KOPT-K1 (cell line): ENCODE measurements around the gene SRGAP1.

Source experiments
- H3K27ac ChIP-seq: fragments of 200-600 bp; sonication (generic); 2 replicates; pipeline ENCODE4 v1.5.1; 2016; ENCODE audit warnings: antibody characterized with exemption, mild to moderate bottlenecking, low read depth, low read length; ENCODE audit not compliant: poor library complexity, severe bottlenecking
- H3K36me3 ChIP-seq: fragments of 200-600 bp; sonication (generic); 2 replicates; pipeline ENCODE4 v1.5.1; 2017; ENCODE audit warnings: antibody characterized with exemption, mild to moderate bottlenecking, low read length, moderate library complexity; ENCODE audit not compliant: insufficient read depth
- H3K9me3 ChIP-seq: fragments of 200-600 bp; sonication (generic); 2 replicates; pipeline ENCODE4 v1.5.1; 2017; ENCODE audit warnings: antibody characterized with exemption, low read length, mild to moderate bottlenecking; ENCODE audit not compliant: insufficient read depth, poor library complexity, severe bottlenecking

SRGAP1 gene

GRCh38 chr12:63990828-63991547 lies 146.5 kb downstream of the SRGAP1 start:
- H3K9me3 ChIP-seq: no peaks in the 10 kb centered on the region
- no peak overlapping the region for H3K27ac ChIP-seq
- no peaks in the 10 kb centered on the region for H3K36me3 ChIP-seq

- H3K9me3 ChIP-seq: no peaks in the 10 kb centered on the region
- no peak overlapping the region for H3K27ac ChIP-seq
- H3K36me3 ChIP-seq: no peaks in the 10 kb centered on the region
These were observed 150.2 kb downstream of the SRGAP1 start for GRCh38 chr12:63994704-63995103.

GRCh38 chr12:63995512-63995911 lies 151.0 kb downstream of the SRGAP1 start:
- H3K36me3 ChIP-seq: no peaks in the 10 kb centered on the region
- H3K27ac ChIP-seq: no peak overlapping the region
- H3K9me3 ChIP-seq: no peaks in the 10 kb centered on the region

GRCh38 chr12:63996556-63996955 lies 152.1 kb downstream of the SRGAP1 start:
- Histone ChIP-seq H3K27ac (no peak overlapping the region), H3K9me3 (no peaks in the 10 kb centered on the region), H3K36me3 (no peaks in the 10 kb centered on the region)

- H3K9me3 ChIP-seq: no peaks in the 10 kb centered on the region
- no peak overlapping the region for H3K27ac ChIP-seq
- no peaks in the 10 kb centered on the region for H3K36me3 ChIP-seq
These were observed 152.7 kb downstream of the SRGAP1 start for GRCh38 chr12:63997198-63997597.

- Histone ChIP-seq H3K27ac (no peak overlapping the region), H3K36me3 (no peaks in the 10 kb centered on the region), H3K9me3 (no peaks in the 10 kb centered on the region)
These were observed 154.1 kb downstream of the SRGAP1 start for GRCh38 chr12:63998584-63998983.

GRCh38 chr12:63999853-64000252 lies 155.4 kb downstream of the SRGAP1 start:
- Histone ChIP-seq H3K9me3 (no peaks in the 10 kb centered on the region), H3K36me3 (no peaks in the 10 kb centered on the region), H3K27ac (no peak overlapping the region)

GRCh38 chr12:64001439-64001838 lies 156.9 kb downstream of the SRGAP1 start:
- H3K36me3 ChIP-seq: no peaks in the 10 kb centered on the region
- H3K27ac ChIP-seq: no peak overlapping the region
- no peaks in the 10 kb centered on the region for H3K9me3 ChIP-seq

GRCh38 chr12:64004641-64005040 lies 160.1 kb downstream of the SRGAP1 start:
- Histone ChIP-seq H3K9me3 (no peaks in the 10 kb centered on the region), H3K36me3 (no peaks in the 10 kb centered on the region), H3K27ac (no peak overlapping the region)

- Histone ChIP-seq H3K36me3 (no peaks in the 10 kb centered on the region), H3K9me3 (no peaks in the 10 kb centered on the region), H3K27ac (no peak overlapping the region)
These were observed 161.8 kb downstream of the SRGAP1 start for GRCh38 chr12:64006211-64006825.

GRCh38 chr12:64007853-64008252 lies 163.4 kb downstream of the SRGAP1 start:
- H3K27ac ChIP-seq: no peak overlapping the region
- H3K9me3 ChIP-seq: no peaks in the 10 kb centered on the region
- H3K36me3 ChIP-seq: no peaks in the 10 kb centered on the region

- Histone ChIP-seq H3K27ac (no peak overlapping the region), H3K36me3 (no peaks in the 10 kb centered on the region), H3K9me3 (no peaks in the 10 kb centered on the region)
These were observed 164.1 kb downstream of the SRGAP1 start for GRCh38 chr12:64008596-64008995.

- H3K36me3 ChIP-seq: no peaks in the 10 kb centered on the region
- no peak overlapping the region for H3K27ac ChIP-seq
- no peaks in the 10 kb centered on the region for H3K9me3 ChIP-seq
These were observed 165.0 kb downstream of the SRGAP1 start for GRCh38 chr12:64009321-64010068.

GRCh38 chr12:64010069-64010686 lies 165.7 kb downstream of the SRGAP1 start:
- Histone ChIP-seq H3K9me3 (no peaks in the 10 kb centered on the region), H3K36me3 (no peaks in the 10 kb centered on the region), H3K27ac (no peak overlapping the region)

GRCh38 chr12:64016521-64016920 lies 172.0 kb downstream of the SRGAP1 start:
- H3K36me3 ChIP-seq: no peaks in the 10 kb centered on the region
- no peaks in the 10 kb centered on the region for H3K9me3 ChIP-seq
- H3K27ac ChIP-seq: no peak overlapping the region
